GM12801 (cell line): ENCODE results near the gene LY6G6D.

Source experiments
- CTCF ChIP-seq: IDR thresholded peaks from one replicate; pipeline ENCODE4 v1.5.1; 2011; ENCODE audit warnings: control low read depth; ENCODE audit not compliant: insufficient read length; ENCODE audit errors: extremely low read depth

LY6G6D gene

GRCh38 chr6:31715022-31715958 is at the start of gene LY6G6D:
LY6G6D (plus strand) TSS chr6:31715348; CDS start chr6:31715356, 8 bp downstream.
- TF ChIP-seq CTCF: no peak

- TF ChIP-seq CTCF: no peak
These were observed 49.4 kb upstream of the LY6G6D start, which contains the start of gene CSNK2B for GRCh38 chr6:31665501-31666336. CSNK2B (plus strand) TSS chr6:31666080; CDS start chr6:31666832, 752 bp downstream.

GRCh38 chr6:31666337-31666965 is 48.7 kb upstream of the LY6G6D start:
- TF ChIP-seq CTCF: no peak

GRCh38 chr6:31669676-31670075 is 45.5 kb upstream of the LY6G6D start, which contains the start of gene LY6G5B:
LY6G5B (plus strand) TSS chr6:31669976; CDS start chr6:31670951, 975 bp downstream.
- no peak for TF ChIP-seq CTCF

GRCh38 chr6:31676322-31676903 is 38.7 kb upstream of the LY6G6D start:
- no peak for TF ChIP-seq CTCF

- TF ChIP-seq CTCF: no peak
These were observed 38.2 kb upstream of the LY6G6D start for GRCh38 chr6:31676904-31677303.
